ENCODE results near the gene TCHP. TPM values are rescaled to one million over a fixed set of nuclear protein-coding genes. Genes with fewer than 3 reads are reported as not detected.

The TCHP gene
- total and polyA plus RNA-seq, 4 experiments from 2014 or later: 3.0 to 45.0 (median 28.6) TPM

- H3K27me3 Mint-ChIP-seq: no peaks in the 10 kb centered on the region
- Histone ChIP-seq H3K9me3 (ENCODE audit: control insufficient read depth in 1 of 2, low read length in 2 of 2) (no peaks in the 10 kb centered on the region), H3K4me1 (ENCODE audit: insufficient read depth, low read length) (peaks cover 8% of the 10 kb centered on the region), H3K27me3 (ENCODE audit: insufficient read depth, low read length) (no peaks in the 10 kb centered on the region), H3K27ac (ENCODE audit: low read depth, low read length) (no peak overlapping the region), H3K4me3 (ENCODE audit: low read length in 2 of 2) (no peak overlapping the region), H3K36me3 (ENCODE audit: insufficient read depth, low read length) (peaks cover 66% of the 10 kb centered on the region)
- DNase-seq: no peak
- H3K4me3 Mint-ChIP-seq: peak overlapping the region in 1 of 8 donors; percentile 29
- peak overlapping the region in 4 of 7 donors; percentile 27 to 87 (median 32) for H3K27ac Mint-ChIP-seq
- peaks cover 7 to 13% (median 11%) of the 10 kb centered on the region in 4 donors for H3K4me1 Mint-ChIP-seq
- H3K36me3 Mint-ChIP-seq: peaks cover 54 to 85% of the 10 kb centered on the region in 2 donors
- no peaks in the 10 kb centered on the region for H3K9me3 Mint-ChIP-seq
- ChIA-PET POLR2A (ENCODE audit: partially characterized antibody) (no interaction called here), CTCF (ENCODE audit: partially characterized antibody) (interaction anchor here (1.0 to 1.1 kb wide), 2 partner anchors 9 to 61 kb away, joined by 3 read pairs; no protein-coding TSS in a partner anchor)
- intact Hi-C loops (cut with micrococcal nuclease): no loop called here
These were observed 52.8 kb downstream of the TCHP start for GRCh38 chr12:109952873-109953272.

- Histone ChIP-seq H3K27ac (ENCODE audit: low read depth, low read length) (no peak overlapping the region), H3K4me1 (ENCODE audit: insufficient read depth, low read length) (peaks cover under 1% of the 10 kb centered on the region), H3K4me3 (ENCODE audit: low read length in 2 of 2) (no peak overlapping the region), H3K9me3 (ENCODE audit: control insufficient read depth in 1 of 2, low read length in 2 of 2) (no peaks in the 10 kb centered on the region), H3K27me3 (ENCODE audit: insufficient read depth, low read length) (no peaks in the 10 kb centered on the region), H3K36me3 (ENCODE audit: insufficient read depth, low read length) (peaks cover 65% of the 10 kb centered on the region)
- H3K4me3 Mint-ChIP-seq: no peak overlapping the region
- ChIA-PET CTCF (ENCODE audit: partially characterized antibody) (interaction anchor here (1.0 to 1.1 kb wide), 2 partner anchors 8 to 60 kb away, joined by 3 read pairs; no protein-coding TSS in a partner anchor), POLR2A (ENCODE audit: partially characterized antibody) (interaction anchor here (0.6 kb wide), 1 partner anchor 19 kb away, joined by 3 read pairs; no protein-coding TSS in a partner anchor)
- no peak for DNase-seq
- peak overlapping the region in 4 of 7 donors; percentile 3 to 61 (median 36) for H3K27ac Mint-ChIP-seq
- H3K9me3 Mint-ChIP-seq: no peaks in the 10 kb centered on the region
- intact Hi-C loops (cut with micrococcal nuclease): no loop called here
- H3K36me3 Mint-ChIP-seq: peaks cover 54 to 81% of the 10 kb centered on the region in 2 donors
- no peaks in the 10 kb centered on the region for H3K27me3 Mint-ChIP-seq
- H3K4me1 Mint-ChIP-seq: peaks cover 2 to 5% (median 4%) of the 10 kb centered on the region in 4 donors
These were observed 53.6 kb downstream of the TCHP start for GRCh38 chr12:109953656-109954055.

GRCh38 chr12:109958374-109958773 lies 58.3 kb downstream of the TCHP start:
- no peaks in the 10 kb centered on the region for H3K4me1 ChIP-seq (ENCODE audit: insufficient read depth, low read length)
- Mint-ChIP-seq H3K27ac (peak overlapping the region in 3 of 7 donors; percentile 32 to 36 (median 35)), H3K27me3 (no peaks in the 10 kb centered on the region), H3K9me3 (no peaks in the 10 kb centered on the region), H3K4me1 (peaks cover 0 to 7% (median 5%) of the 10 kb centered on the region in 4 donors), H3K36me3 (peaks cover 61 to 72% of the 10 kb centered on the region in 2 donors), H3K4me3 (no peak overlapping the region)
- intact Hi-C loops (cut with micrococcal nuclease): no loop called here
- ChIA-PET POLR2A (ENCODE audit: partially characterized antibody) (interaction anchor here (0.6 kb wide), 1 partner anchor 9 kb away, joined by 4 read pairs; no protein-coding TSS in a partner anchor), CTCF (ENCODE audit: partially characterized antibody) (no interaction called here)
- H3K27me3 ChIP-seq (ENCODE audit: insufficient read depth, low read length): no peaks in the 10 kb centered on the region
- H3K36me3 ChIP-seq (ENCODE audit: insufficient read depth, low read length): peaks cover 61% of the 10 kb centered on the region
- no peak overlapping the region for H3K27ac ChIP-seq (ENCODE audit: low read depth, low read length)
- DNase-seq: no peak
- no peak overlapping the region for H3K4me3 ChIP-seq (ENCODE audit: low read length in 2 of 2)
- H3K9me3 ChIP-seq (ENCODE audit: control insufficient read depth in 1 of 2, low read length in 2 of 2): no peaks in the 10 kb centered on the region

GRCh38 chr12:109959411-109960093 lies 59.5 kb downstream of the TCHP start:
- no peak for DNase-seq
- Histone ChIP-seq H3K27ac (ENCODE audit: low read depth, low read length) (no peak overlapping the region), H3K36me3 (ENCODE audit: insufficient read depth, low read length) (peaks cover 63% of the 10 kb centered on the region), H3K9me3 (ENCODE audit: control insufficient read depth in 1 of 2, low read length in 2 of 2) (no peaks in the 10 kb centered on the region), H3K4me3 (ENCODE audit: low read length in 2 of 2) (no peak overlapping the region), H3K27me3 (ENCODE audit: insufficient read depth, low read length) (no peaks in the 10 kb centered on the region), H3K4me1 (ENCODE audit: insufficient read depth, low read length) (no peaks in the 10 kb centered on the region)
- intact Hi-C loops (cut with micrococcal nuclease): no loop called here
- POLR2A ChIA-PET (ENCODE audit: partially characterized antibody): no interaction called here
- CTCF ChIA-PET (ENCODE audit: partially characterized antibody): interaction anchor here (0.6 kb wide), 1 partner anchor 83 kb away, joined by 3 read pairs; no protein-coding TSS in a partner anchor
- Mint-ChIP-seq H3K27me3 (no peaks in the 10 kb centered on the region), H3K9me3 (no peaks in the 10 kb centered on the region), H3K27ac (peak overlapping the region in 2 of 7 donors; percentile 41 to 48), H3K4me3 (no peak overlapping the region), H3K4me1 (peaks cover 0 to 13% (median 10%) of the 10 kb centered on the region in 4 donors), H3K36me3 (peaks cover 59 to 68% of the 10 kb centered on the region in 2 donors)

GRCh38 chr12:109961201-109961600 lies 61.1 kb downstream of the TCHP start:
- H3K36me3 Mint-ChIP-seq: peaks cover 56 to 70% of the 10 kb centered on the region in 2 donors
- Histone ChIP-seq H3K9me3 (ENCODE audit: control insufficient read depth in 1 of 2, low read length in 2 of 2) (no peaks in the 10 kb centered on the region), H3K4me1 (ENCODE audit: insufficient read depth, low read length) (no peaks in the 10 kb centered on the region), H3K4me3 (ENCODE audit: low read length in 2 of 2) (no peak overlapping the region), H3K36me3 (ENCODE audit: insufficient read depth, low read length) (peaks cover 71% of the 10 kb centered on the region), H3K27ac (ENCODE audit: low read depth, low read length) (no peak overlapping the region), H3K27me3 (ENCODE audit: insufficient read depth, low read length) (no peaks in the 10 kb centered on the region)
- H3K27me3 Mint-ChIP-seq: no peaks in the 10 kb centered on the region
- no peak overlapping the region for H3K4me3 Mint-ChIP-seq
- intact Hi-C loops (cut with micrococcal nuclease): no loop called here
- H3K4me1 Mint-ChIP-seq: peaks cover 0 to 18% (median 14%) of the 10 kb centered on the region in 4 donors
- ChIA-PET POLR2A (ENCODE audit: partially characterized antibody) (interaction anchor here (1.1 to 2.0 kb wide), 2 partner anchors 12 to 34 kb away, joined by 3 to 5 read pairs; no protein-coding TSS in a partner anchor), CTCF (ENCODE audit: partially characterized antibody) (interaction anchor here (0.8 to 1.3 kb wide), 2 partner anchors 8 to 116 kb away, joined by 3 read pairs; no protein-coding TSS in a partner anchor)
- no peak for DNase-seq
- no peaks in the 10 kb centered on the region for H3K9me3 Mint-ChIP-seq
- peak overlapping the region in 2 of 7 donors; percentile 14 to 48 for H3K27ac Mint-ChIP-seq

- intact Hi-C loops (cut with micrococcal nuclease): no loop called here
- ChIA-PET POLR2A (ENCODE audit: partially characterized antibody) (interaction anchor here (1.1 to 2.0 kb wide), 2 partner anchors 12 to 34 kb away, joined by 3 to 5 read pairs; no protein-coding TSS in a partner anchor), CTCF (ENCODE audit: partially characterized antibody) (interaction anchor here (0.8 to 1.3 kb wide), 2 partner anchors 9 to 116 kb away, joined by 3 read pairs; no protein-coding TSS in a partner anchor)
- no peak for DNase-seq
- Mint-ChIP-seq H3K4me3 (no peak overlapping the region), H3K9me3 (no peaks in the 10 kb centered on the region), H3K27me3 (no peaks in the 10 kb centered on the region), H3K36me3 (peaks cover 57 to 68% of the 10 kb centered on the region in 2 donors), H3K4me1 (peaks cover 3 to 21% (median 14%) of the 10 kb centered on the region in 4 donors), H3K27ac (peak overlapping the region in 2 of 7 donors; percentile 14 to 19)
- Histone ChIP-seq H3K36me3 (ENCODE audit: insufficient read depth, low read length) (peaks cover 66% of the 10 kb centered on the region), H3K27me3 (ENCODE audit: insufficient read depth, low read length) (no peaks in the 10 kb centered on the region), H3K4me1 (ENCODE audit: insufficient read depth, low read length) (no peaks in the 10 kb centered on the region), H3K27ac (ENCODE audit: low read depth, low read length) (no peak overlapping the region), H3K4me3 (ENCODE audit: low read length in 2 of 2) (no peak overlapping the region), H3K9me3 (ENCODE audit: control insufficient read depth in 1 of 2, low read length in 2 of 2) (no peaks in the 10 kb centered on the region)
These were observed 61.5 kb downstream of the TCHP start for GRCh38 chr12:109961612-109962011.

- peaks cover 6% of the 10 kb centered on the region for H3K4me1 ChIP-seq (ENCODE audit: insufficient read depth, low read length)
- ChIA-PET POLR2A (ENCODE audit: partially characterized antibody) (interaction anchor here (2.0 kb wide), 1 partner anchor 33 kb away, joined by 5 read pairs; no protein-coding TSS in a partner anchor), CTCF (ENCODE audit: partially characterized antibody) (no interaction called here)
- H3K4me3 ChIP-seq (ENCODE audit: low read length in 2 of 2): no peak overlapping the region
- H3K36me3 ChIP-seq (ENCODE audit: insufficient read depth, low read length): peaks cover 66% of the 10 kb centered on the region
- H3K9me3 ChIP-seq (ENCODE audit: control insufficient read depth in 1 of 2, low read length in 2 of 2): no peaks in the 10 kb centered on the region
- peaks cover 5 to 24% (median 17%) of the 10 kb centered on the region in 4 donors for H3K4me1 Mint-ChIP-seq
- intact Hi-C loops (cut with micrococcal nuclease): no loop called here
- no peak for DNase-seq
- H3K27ac ChIP-seq (ENCODE audit: low read depth, low read length): no peak overlapping the region
- no peaks in the 10 kb centered on the region for H3K27me3 ChIP-seq (ENCODE audit: insufficient read depth, low read length)
- peak overlapping the region in 2 of 7 donors; percentile 22 to 57 for H3K27ac Mint-ChIP-seq
- H3K36me3 Mint-ChIP-seq: peaks cover 54 to 68% of the 10 kb centered on the region in 2 donors
- H3K4me3 Mint-ChIP-seq: no peak overlapping the region
- H3K9me3 Mint-ChIP-seq: no peaks in the 10 kb centered on the region
- no peaks in the 10 kb centered on the region for H3K27me3 Mint-ChIP-seq
These were observed 62.3 kb downstream of the TCHP start for GRCh38 chr12:109962398-109962797.
